Measurements from ENCODE around the gene IFT20.
A peak's percentile ranks its signal among the peaks of the same experiment; 100 is the strongest.

IFT20 gene

GRCh38 chr17:28334666-28335200 lies 539 bp downstream of the IFT20 start:
- DNase-seq: no peak

DNA sequence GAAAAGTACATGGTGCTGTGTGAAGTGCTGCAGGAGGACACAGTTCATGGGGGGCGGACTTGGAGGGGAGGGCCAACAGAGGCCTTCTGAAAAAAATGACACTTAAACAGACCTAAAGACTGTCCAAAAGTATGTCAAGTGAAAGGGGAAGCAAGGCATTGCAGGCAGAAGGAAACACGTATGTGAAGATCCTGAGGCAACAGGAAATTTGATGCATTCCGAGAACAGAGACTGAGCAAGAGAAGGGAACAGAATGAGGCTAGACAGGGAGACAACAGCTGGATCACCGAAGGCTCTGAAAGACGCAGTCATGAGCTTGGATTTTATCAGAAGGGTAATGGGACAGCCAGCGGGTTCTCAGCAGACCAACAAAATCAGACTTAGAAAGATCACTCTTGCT lies 1.1 kb downstream of the IFT20 start:
- peak; percentile 14 for DNase-seq

- no peak for DNase-seq
Observed at GRCh38 chr17:28333083-28333746, 2.1 kb downstream of the IFT20 start.

GRCh38 chr17:28331891-28332420 lies 3.3 kb downstream of the IFT20 start:
- DNase-seq: no peak

DNA sequence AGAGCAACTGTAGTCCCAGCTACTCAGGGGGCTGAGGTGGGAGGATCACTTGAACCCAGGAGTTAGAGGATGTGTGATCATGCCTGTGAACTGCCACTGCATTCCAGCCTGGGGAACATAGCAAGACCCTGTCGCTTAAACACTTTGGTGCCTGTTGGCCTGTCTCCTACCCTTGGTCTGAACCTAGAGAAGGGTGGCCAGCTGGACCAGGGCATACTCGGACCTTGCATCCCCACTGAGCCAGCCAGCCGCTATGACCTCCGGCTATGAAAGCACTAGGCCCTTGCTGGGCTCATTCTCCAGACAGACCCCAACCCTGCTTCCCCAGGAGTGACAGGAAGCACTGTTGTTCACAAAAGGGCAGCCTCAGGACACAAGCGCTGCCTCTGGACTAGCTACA lies 4.6 kb downstream of the IFT20 start:
- DNase-seq: no peak

DNA sequence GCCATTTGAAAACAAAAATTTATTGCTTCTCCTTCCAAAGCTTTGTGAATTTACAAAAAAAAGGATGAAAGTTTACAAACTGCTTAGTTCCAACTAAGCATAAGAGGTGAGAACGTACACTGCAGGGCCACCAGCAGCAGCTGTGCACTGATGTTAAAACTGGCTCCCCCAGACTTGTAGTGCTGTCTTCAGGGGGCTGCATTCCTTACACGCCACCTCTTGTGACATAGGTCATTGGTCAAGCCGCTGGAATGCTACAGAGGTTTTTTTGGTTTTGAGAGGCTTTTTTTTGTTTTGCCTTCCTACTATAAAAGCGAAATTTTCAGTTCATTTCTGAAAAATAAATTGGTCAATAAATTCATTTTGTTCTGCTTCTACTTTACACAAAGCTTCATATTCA lies 6.9 kb downstream of the IFT20 start:
- no peak for DNase-seq

- no peak for DNase-seq
Observed at GRCh38 chr17:28327709-28328108, 7.6 kb downstream of the IFT20 start.

DNA sequence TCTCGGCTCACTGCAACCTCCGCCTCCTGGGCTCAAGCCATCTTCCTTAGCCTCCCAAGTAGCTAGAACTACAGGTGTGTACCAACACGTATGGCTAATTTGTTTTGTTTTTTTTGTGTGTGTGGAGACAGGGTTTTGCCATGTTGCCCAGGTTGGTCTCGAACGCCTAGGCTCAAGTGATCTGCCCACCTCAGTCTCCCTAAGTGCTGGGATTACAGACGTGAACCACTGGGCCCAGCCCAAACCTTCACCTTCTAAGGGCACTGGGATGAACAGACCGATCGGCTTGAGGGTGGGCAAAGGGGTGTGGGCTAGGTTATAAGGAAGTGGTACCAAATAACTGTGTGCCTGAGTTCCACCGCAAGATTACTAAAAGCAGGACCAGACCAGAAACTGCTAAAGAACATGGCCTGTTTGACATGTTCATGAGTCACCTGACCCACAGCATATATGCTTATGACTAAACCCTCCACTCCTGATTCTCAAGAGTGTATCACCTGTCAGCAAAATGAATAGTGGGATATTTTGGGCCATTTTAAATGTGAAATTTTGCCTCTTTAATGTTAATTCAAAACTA lies 8.2 kb downstream of the IFT20 start:
- DNase-seq: no peak

GRCh38 chr17:28326114-28326513 lies 9.2 kb downstream of the IFT20 start:
- DNase-seq: no peak

DNA sequence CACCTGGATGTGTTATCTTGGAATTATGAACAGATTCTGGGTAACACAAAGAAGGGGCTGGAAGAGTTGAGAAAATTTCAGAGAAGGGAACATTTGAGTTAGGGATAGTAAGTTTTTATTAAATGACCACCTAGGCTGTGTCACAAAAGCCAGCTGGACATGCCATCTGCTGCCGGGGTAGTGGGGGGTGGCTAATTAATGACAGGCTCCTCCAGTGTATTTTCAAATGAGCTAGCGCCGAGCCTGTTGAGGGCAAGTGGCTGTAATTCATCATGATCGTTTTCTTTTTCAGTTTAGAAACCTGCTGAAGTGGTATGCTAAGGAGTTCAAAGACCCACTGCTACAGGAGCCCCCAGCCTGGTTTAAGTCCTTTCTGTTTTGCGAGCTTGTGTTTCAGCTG lies 10.1 kb downstream of the IFT20 start:
- DNase-seq: no peak

GRCh38 chr17:28324781-28325180 lies 10.5 kb downstream of the IFT20 start:
- DNase-seq: no peak

DNA sequence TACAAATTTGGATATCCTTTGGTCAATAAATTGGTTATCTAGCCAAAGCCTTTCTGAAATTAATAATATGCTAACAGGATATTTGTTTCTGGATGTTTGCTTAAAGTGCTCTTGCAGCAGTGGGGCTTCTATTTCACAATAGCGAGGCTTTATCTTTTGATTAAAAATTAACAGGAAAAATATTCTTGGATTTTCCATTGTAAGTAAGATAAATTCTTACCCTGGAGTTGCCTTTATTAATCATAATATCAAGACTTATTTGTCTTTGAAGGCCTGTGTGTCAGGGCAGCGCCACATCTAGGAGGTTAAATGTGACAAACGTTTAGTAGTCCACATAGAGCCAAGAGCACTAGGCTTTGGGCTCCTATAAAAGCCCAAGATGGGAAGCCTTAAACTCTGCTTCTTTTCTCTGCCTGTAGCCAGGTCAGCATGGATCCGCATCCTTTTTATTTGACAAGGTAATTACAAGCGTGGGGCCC lies 11.0 kb downstream of the IFT20 start:
- DNase-seq: no peak

GRCh38 chr17:28320215-28321061 lies 14.8 kb downstream of the IFT20 start:
- no peak for DNase-seq

DNA sequence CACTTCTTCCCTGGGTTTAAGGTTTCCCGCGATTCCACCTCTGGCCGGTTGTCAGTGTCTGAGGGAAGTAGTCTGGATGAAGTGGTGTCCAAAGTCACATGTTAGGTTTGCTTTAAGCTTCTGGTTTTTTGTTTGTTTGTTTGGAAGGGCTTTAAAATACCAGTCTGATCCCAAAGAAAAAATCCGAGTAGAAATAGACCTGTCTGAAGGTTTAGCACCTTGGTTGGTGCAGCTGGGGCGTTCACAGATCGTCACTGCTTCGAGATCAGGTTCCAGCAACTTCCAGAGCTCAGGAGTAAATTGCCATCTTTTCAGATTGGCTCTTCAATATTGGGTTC lies 15.7 kb downstream of the IFT20 start:
- DNase-seq: no peak

DNA sequence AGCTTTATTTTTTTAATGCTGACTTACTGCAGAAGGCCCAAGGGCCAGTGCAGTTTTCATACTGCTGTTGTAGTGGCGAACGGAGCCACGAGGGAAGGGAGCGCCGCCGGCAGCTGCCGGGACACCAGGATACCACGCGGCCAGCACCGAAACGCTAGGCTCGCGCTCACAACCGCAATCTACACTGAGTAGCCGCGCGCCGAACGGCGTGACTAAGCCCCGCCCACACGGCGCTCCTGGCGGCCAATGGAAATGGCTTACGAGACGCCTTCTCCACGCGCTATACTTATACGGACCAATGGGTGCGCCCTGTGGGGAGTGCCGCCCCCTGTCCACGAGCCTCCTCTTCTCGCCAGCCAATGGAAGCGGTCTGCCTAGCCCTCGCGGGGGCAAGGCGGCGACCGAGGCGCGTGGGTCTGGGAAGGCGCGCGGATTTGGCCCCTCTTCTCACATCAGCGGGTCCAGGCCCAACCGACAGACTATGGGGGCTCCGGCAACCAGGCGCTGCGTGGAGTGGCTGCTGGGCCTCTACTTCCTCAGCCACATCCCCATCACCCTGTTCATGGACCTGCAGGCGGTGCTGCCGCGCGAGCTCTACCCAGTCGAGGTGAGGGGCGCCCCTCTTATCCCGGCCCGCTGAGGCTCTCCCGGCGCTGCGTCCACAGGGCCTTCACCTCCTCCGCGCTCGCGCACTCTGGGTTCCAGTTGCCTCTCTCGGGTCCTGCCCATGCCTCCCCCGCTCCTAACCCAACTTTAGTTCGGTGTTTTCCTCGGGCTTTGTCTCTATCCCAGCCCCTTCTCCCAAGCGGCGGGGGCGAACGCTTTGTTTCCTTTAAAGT lies 16.3 kb downstream of the IFT20 start, which contains the start of gene TMEM97:
TSS of gene TMEM97 (plus strand) at position 442 of the 839 bp plus-strand sequence. CDS start at position 482, 40 bp downstream.
- DNase-seq: peak; percentile 94

DNA sequence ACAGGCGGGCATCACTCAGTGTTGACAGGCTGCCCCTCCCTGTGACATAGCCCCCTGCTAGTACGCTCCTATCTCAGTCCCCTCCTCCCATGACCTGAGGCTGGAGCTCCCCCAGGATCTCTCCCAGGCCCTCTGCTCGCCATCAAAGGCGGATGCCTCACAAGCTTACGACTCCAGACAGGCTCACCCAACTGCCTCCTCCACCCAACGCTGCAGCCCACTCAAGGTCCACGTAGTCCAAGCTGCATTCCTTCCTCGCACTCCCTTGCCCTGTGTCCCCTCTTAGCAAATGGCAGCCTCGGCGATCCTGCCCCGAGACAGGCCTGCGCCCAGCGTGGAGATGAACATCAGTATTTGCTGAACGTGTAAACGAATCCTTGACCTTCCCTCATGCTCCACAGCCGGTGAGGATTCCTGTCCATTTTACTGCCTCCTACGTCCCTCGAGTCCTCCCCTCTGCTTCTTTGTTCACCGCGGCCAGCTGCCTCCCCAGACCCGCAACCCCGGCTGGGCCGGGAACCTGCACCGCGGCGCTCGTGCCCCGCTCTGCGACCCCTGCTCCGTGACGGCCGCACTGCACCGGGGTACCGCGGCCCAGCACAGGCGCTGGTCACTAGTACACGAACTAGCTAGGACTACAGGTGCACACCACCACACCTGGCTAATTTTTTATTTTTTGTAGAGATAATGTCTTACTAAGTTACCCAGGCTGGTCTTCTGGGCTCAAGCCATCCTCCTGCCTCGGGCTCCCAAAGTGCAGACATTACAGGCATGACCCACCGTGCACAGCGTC lies 17.1 kb downstream of the IFT20 start:
- DNase-seq: no peak

DNA sequence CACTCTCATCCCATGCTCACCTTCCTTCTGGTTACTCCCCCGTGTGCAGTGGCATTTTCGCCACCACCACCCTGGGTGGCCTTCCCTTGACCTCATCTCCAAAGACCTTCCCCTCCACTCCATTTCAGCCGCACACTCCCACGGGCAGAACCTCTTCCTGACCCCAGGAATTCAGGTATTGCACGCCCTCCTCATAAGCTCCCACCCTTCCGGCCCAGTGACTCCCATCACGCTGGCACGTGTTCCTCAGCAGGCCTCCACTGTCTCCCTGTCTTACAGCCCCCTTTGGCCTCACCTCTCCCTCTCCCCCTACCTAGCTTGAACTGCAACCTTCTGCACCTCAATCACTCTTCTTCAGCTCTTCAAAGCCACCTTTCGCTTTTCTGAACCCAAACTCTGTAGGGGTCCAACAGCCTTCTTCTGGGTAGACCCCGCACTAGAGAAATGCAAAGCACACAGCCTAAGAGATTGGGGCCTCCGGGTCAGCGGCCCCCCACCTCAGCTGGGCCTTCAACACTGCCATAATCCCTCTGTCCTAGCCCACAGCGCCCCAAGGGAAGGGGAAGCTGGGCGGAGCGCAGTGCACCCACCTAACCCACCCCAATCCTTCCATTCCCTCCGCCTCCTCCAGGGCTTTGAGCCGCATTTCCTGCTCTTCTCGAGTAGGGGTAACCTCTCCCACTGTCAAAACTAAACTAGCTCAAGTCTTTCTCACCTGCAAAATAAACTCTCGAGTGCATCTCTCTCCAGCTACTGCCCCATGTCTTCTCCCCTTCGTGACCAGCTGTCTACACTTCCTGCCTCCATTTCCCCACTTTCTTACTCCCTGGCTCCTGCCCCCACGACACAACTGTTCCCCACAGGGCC lies 17.9 kb downstream of the IFT20 start:
- no peak for DNase-seq

DNA sequence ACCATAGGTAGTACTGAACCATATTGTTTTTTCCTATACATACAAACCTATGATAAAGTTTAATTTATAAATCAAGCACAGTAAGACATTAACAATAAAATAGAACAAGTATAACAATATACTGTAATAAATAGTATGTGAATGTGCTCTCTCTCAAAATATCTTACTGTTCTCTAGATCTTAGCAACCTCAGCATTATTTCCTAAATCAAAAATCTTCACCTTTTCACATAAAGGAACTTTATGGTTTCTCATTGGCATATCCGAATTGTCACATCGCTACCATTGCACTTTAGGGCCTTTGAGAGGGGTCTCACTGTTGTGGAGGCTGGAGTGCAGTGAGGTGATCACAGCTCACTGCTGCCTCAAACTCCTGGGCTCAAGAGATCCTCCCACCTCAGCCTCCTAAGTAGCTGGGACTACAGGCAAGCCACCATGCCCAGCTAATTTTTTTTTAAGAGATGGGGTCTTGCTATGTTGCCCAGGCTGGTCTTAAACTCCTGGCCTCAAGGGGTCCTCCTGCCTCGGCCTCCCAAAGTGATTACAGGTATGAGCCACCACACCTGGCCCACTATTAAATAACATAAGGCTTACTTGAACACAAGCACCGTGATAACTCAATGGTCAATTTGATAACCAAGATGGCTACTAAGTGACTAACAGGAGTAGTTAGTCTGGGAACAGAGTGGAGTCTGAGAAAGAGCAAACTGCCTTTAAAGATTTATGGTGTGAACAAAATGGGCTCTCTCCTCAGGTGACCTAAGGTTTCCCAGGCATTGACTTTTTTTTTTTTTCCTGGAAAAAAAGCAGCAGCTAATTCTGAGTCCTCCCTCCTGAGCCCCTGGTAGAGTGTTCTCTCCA lies 19.2 kb downstream of the IFT20 start:
- DNase-seq: no peak

DNA sequence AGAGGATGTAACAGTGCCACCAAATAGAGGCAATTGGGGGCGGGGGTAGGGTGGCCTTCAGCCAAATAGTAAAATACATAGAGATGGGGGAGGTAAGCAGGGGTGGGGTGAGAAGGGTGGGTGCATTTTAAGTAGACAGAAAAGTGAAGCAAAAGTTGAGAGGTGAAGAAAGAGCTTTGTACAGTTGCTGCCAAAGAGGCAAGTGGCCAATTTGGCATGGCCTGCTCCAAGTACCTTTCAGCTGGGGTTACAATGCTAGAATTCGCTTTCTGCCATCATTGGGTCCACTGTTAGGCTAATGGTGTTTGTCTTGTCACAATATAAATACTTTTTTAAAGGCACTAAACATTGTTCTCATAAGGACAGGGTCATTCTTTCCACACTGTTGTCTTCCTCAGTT lies 21.4 kb downstream of the IFT20 start:
- no peak for DNase-seq
